Pancreas (tissue), 10 donors: ENCODE measurements around the gene NDUFA1. TPM values are rescaled to one million over a fixed set of nuclear protein-coding genes. Genes with fewer than 3 reads are reported as not detected.

ENCODE experiments used
- ATAC-seq, 4 donors: fragments of 200-7000 bp; cut with Tn5 transposase; one replicate each; pipeline versions ENCODE4 v1.8.0 to v1.9.1; 2020; ENCODE audit warnings: mild to moderate bottlenecking in 4 of 4, moderate library complexity in 4 of 4
- DNase-seq, 6 donors: peaks; one replicate each; pipeline ENCODE4 v3.0.0-alpha.2; 2020
- FAIRE-seq: peaks from 2 replicates; lab custom pipeline; 2012; peaks lifted over from hg19 to GRCh38; lab: Jason Lieb, UNC
- H3K27ac ChIP-seq, 4 donors: fragments of 200-600 bp; sonication (generic); 1 replicate in 3 of 4; 2 replicates in 1 of 4; pipeline versions ENCODE4 v1.5.0 to v1.8.0; 2020
- H3K27me3 ChIP-seq, 4 donors: fragments of 200-600 bp; one replicate each; pipeline ENCODE4 v1.8.0; 2021
- H3K36me3 ChIP-seq, 3 donors: fragments of 200-600 bp; sonication (generic) in 1 of 3; one replicate each; pipeline versions ENCODE4 v1.5.0 to v1.8.0; 2020 to 2021
- H3K4me1 ChIP-seq, 3 donors: fragments of 200-600 bp; one replicate each; pipeline ENCODE4 v1.8.0; 2021
- H3K4me3 ChIP-seq, 4 donors: fragments of 200-600 bp; sonication (generic) in 2 of 4; one replicate each; pipeline versions ENCODE4 v1.5.0 to v1.8.0; 2020 to 2021
- H3K9me3 ChIP-seq, 4 donors: fragments of 200-600 bp; one replicate each; pipeline ENCODE4 v1.8.0; 2021
- whole genome bisulfite sequencing, 2 donors: extraction: QIAGEN DNeasy Blood & Tissue Kit; methylation state at CpG; one replicate each; pipeline ENCODE4 v1.1.7; 2013; 5-methylcytosine and 5-hydroxymethylcytosine counted together
- intact Hi-C, 3 donors: fragments of 100-400 bp; cut with DNase I; formaldehyde crosslinking; loops; one replicate each; pipeline versions ENCODE4 v1.11.1 to v1.14.2; 2022
- polyA plus RNA-seq, 2 donors: library from polyadenylated mRNA; stranded (reverse); fragments of 200-250 nt; gene quantifications; one replicate each; pipeline ENCODE4 v1.2.3, GENCODE V29; 2013
- total RNA-seq, 6 donors: library from RNA; stranded (reverse); fragmentation: NEBNext Ultra II Directional in 4 of 6; extraction: Animal tissue kit (Norgen Biotek cat#: 25700) in 4 of 6; gene quantifications; one replicate each; pipeline versions ENCODE4 v1.2.1 to v1.2.4, GENCODE V29; 2021 to 2023
- TF ChIP-seq, protein P1 (sequence below), 4 donors: fragments of 200-600 bp; sonication (generic) in 3 of 4; IDR thresholded peaks; one replicate each; pipeline versions ENCODE4 v1.5.0 to v1.8.0; 2021; ENCODE audit warnings: antibody characterized with exemption in 4 of 4
- donor health status: healthy with polysubstance abuse.
- donor health status: DM: no; HTN: no; CAD: no; lungs with moderate emphysema.
- donor health status: DM: no; HTN: no; CAD: no.
- donor health status: control.
- donor health status: control.
- donor health status: Bipolar disorder and iron deficiency.
- donor health status: DM: yes; HTN: yes; CAD: no.
- donor health status: DM: no; HTN: no; CAD: no.
- donor health status: DM: no; HTN: no; CAD: no.
- donor health status: DM: yes; HTN: yes; CAD: no.

The NDUFA1 gene
- total and polyA plus RNA-seq, 8 donors, result 28.8 to 87.1 (median 45.8) TPM

DNA sequence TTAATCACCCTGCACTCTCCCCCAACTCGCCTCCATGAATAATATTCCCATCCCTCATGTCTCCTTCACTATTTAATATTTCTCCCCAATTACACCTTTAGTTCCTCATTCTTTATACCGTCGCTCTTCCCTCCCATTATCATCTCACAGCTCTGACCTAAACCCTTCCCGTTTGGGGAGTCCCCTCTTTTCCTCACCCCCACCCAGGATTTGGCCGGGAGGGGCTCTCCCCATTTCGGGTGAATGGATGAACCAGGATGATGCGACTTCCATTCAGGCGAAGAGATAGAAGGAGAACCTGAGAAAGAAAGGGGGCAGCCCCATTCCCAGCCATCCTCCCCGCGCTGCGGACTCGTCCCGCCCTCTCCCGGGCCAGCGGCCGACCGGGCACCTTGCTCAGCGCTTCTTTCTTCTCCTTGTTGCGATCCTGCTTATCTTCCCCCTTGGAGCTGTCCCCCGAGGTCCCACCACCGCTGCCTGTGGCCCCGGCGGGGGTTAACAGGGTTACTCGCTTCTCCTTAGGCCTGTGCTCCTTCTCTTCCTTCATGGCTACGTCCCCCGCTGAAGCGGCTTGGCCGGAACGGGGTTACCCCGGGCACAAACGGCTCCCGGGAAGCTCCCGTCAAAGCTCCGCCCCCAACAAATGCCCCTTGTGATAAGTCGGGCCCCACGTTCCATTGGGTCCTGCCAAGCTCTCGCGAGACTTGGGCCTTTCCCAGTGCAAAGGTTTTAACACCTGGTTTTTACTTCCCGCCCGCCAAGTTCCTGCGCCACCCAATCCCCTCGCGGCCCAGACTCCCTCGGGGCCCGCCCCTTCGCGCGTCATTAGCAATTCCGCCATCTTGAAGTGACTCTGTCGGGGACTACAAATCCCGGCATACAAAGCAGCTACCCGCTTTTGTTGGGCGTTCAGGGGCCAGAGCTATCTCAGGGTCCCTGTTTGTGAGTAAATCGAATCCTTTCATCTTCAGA, 19.0 kb upstream of the NDUFA1 start, which contains the start of gene UPF3B:
Gene UPF3B, minus strand, starts transcription at position 582 of the 972 bp plus-strand sequence. Its CDS starts 35 bp downstream, at position 547.
- DNase-seq (peak; percentile 91 to 97 (median 96)), FAIRE-seq (peak; percentile 98), ATAC-seq (peak; percentile 96 to 99 (median 98))
- TF ChIP-seq, protein P1, sequence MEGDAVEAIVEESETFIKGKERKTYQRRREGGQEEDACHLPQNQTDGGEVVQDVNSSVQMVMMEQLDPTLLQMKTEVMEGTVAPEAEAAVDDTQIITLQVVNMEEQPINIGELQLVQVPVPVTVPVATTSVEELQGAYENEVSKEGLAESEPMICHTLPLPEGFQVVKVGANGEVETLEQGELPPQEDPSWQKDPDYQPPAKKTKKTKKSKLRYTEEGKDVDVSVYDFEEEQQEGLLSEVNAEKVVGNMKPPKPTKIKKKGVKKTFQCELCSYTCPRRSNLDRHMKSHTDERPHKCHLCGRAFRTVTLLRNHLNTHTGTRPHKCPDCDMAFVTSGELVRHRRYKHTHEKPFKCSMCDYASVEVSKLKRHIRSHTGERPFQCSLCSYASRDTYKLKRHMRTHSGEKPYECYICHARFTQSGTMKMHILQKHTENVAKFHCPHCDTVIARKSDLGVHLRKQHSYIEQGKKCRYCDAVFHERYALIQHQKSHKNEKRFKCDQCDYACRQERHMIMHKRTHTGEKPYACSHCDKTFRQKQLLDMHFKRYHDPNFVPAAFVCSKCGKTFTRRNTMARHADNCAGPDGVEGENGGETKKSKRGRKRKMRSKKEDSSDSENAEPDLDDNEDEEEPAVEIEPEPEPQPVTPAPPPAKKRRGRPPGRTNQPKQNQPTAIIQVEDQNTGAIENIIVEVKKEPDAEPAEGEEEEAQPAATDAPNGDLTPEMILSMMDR (IDR thresholded peaks at IDR 0.05), result no peak
- no peaks in the 10 kb centered on the region for H3K36me3 ChIP-seq
- peak within 1 kb of the TSS; percentile 29 to 56 (median 40) for H3K4me3 ChIP-seq
- intact Hi-C loops, result no loop called here
- H3K27me3 ChIP-seq, result no peaks in the 10 kb centered on the region
- no peaks in the 10 kb centered on the region for H3K4me1 ChIP-seq
- peak within 1 kb of the TSS; percentile 22 to 82 (median 57) for H3K27ac ChIP-seq
- 0 to 23% methylated on average over 54 of the region's 54 CpGs for WGBS, 2 donors
- no peaks in the 10 kb centered on the region for H3K9me3 ChIP-seq

DNA sequence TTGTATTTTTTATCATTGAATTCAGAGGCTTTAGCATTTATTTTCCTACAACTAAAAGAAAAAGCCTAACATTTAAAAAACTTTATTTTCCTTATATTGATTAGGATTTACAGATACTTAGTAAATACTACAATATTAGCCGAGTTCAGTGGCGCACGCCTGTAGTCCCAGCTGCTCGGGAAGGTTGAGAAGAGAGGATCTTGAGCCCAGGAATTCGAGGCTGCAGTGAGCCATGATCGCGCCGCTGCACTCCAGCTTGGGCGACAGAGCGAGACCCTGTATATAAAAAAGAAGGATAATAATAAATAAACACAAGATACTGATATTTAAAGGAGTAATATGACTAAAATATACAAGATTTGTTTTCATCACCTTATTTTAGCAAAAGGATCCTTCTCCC, 18.2 kb upstream of the NDUFA1 start:
- intact Hi-C loops, result no loop called here
- DNase-seq (no peak), FAIRE-seq (no peak), ATAC-seq (peak in 3 of 4 donors; percentile 33 to 43 (median 33))
- TF ChIP-seq, protein P1 (IDR thresholded peaks at IDR 0.05), result no peak
- Histone ChIP-seq H3K36me3 (no peaks in the 10 kb centered on the region), H3K27me3 (no peaks in the 10 kb centered on the region), H3K27ac (peak overlapping the region in 3 of 4 donors; percentile 22 to 82 (median 30)), H3K4me1 (no peaks in the 10 kb centered on the region), H3K4me3 (peak overlapping the region in 2 of 4 donors; percentile 36 to 56), H3K9me3 (no peaks in the 10 kb centered on the region)
- WGBS, 2 donors, result 6 to 41% methylated on average over 10 of the region's 10 CpGs

DNA sequence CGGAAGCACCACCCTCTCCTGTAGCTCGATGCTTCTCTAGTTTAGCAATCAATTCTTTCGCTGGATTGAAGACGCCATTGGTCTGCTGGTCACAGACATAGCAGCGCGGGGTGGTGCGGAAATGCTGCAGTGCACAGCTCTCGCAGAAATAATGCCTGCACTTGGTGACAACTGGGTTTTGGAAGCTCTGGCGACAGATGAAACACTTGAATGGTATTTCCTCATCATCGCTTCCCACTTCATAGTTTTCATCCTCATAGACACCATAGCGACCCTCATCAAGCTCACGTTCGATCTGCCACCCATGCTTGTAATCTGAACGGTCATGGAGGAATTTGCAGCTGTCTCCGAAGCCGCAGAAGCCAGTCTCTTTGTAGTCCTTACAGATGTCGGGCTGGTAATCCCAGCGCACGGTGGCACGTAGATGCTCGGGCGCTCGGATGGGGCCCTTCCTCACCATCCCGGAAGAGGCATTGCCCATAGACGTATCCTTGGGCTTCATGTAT, 953 bp upstream of the NDUFA1 start:
- Histone ChIP-seq H3K36me3 (no peaks in the 10 kb centered on the region), H3K4me1 (no peaks in the 10 kb centered on the region), H3K27ac (peak overlapping the region; percentile 70 to 88 (median 82)), H3K9me3 (no peaks in the 10 kb centered on the region), H3K4me3 (peak overlapping the region; percentile 29 to 49 (median 43)), H3K27me3 (no peaks in the 10 kb centered on the region)
- no peak for DNase-seq
- FAIRE-seq, result no peak
- intact Hi-C loops, result no loop called here
- WGBS, 2 donors, result 0 to 38% methylated on average over 25 of the region's 25 CpGs
- peak; percentile 28 to 49 (median 41) for ATAC-seq
- TF ChIP-seq, protein P1 (IDR thresholded peaks at IDR 0.05), result no peak

DNA sequence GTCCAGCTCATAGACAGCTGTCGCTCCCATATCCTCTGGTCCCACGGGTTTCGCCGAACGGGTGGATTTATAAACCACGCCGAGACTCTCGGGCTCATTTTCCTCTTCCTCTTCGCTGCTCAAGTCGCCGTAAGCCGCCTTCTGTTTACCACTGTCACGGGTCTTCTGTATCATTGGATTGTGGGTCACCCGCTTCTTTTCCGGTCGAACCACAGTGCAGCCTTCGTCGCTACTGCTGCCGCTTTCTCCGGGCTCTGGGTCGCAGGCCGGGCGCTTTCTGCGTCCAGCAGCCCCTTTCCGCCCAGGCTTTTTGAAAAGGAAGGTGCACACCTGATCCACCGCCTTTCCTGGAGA, 410 bp upstream of the NDUFA1 start:
- intact Hi-C loops, result no loop called here
- H3K4me1 ChIP-seq, result no peaks in the 10 kb centered on the region
- H3K4me3 ChIP-seq, result peak overlapping the region; percentile 29 to 49 (median 43)
- H3K27ac ChIP-seq, result peak overlapping the region; percentile 70 to 88 (median 82)
- H3K9me3 ChIP-seq, result no peaks in the 10 kb centered on the region
- H3K36me3 ChIP-seq, result no peaks in the 10 kb centered on the region
- H3K27me3 ChIP-seq, result no peaks in the 10 kb centered on the region
- DNase-seq (peak in 2 of 6 donors; percentile 20 to 25), ATAC-seq (peak; percentile 39 to 54 (median 50)), FAIRE-seq (no peak)
- TF ChIP-seq, protein P1 (IDR thresholded peaks at IDR 0.05), result no peak
- 0 to 31% methylated on average over 26 of the region's 26 CpGs for WGBS, 2 donors
